Measurements from ENCODE around the gene HHIPL1.

- no peak for TF ChIP-seq CTCF (IDR thresholded peaks at IDR 0.05 in 8 of 11, conservative IDR thresholded peaks at IDR 0.05 in 3 of 11)
- no peak for TF ChIP-seq POLR2AphosphoS5 (IDR thresholded peaks at IDR 0.05)
- no peak for TF ChIP-seq POLR2A (IDR thresholded peaks at IDR 0.05)
These were observed 34.2 kb downstream of the HHIPL1 start for GRCh38 chr14:99679111-99679510.

Measured in spleen (tissue), 7 donors.